DMS79 (cell line): ENCODE data around the gene RTN4.

Experiments used
- DNase-seq: peaks from one replicate; lab custom pipeline; 2025; lab: John Stamatoyannopoulos, UW

RTN4 gene

GRCh38 chr2:54969295-54969939, 80.8 kb downstream of the RTN4 start:
- peak; percentile 38 for DNase-seq

- DNase-seq = no peak
Measured at GRCh38 chr2:54968561-54969218, 81.6 kb downstream of the RTN4 start.

GRCh38 chr2:54967759-54968365, 82.4 kb downstream of the RTN4 start:
- no peak for DNase-seq

- no peak for DNase-seq
Measured at GRCh38 chr2:54967269-54967668, 83.0 kb downstream of the RTN4 start.

GRCh38 chr2:54966837-54967236, 83.4 kb downstream of the RTN4 start:
- no peak for DNase-seq

- no peak for DNase-seq
Measured at GRCh38 chr2:54966165-54966832, 84.0 kb downstream of the RTN4 start.

- DNase-seq = no peak
Measured at GRCh38 chr2:54965425-54965824, 84.8 kb downstream of the RTN4 start.

- no peak for DNase-seq
Measured at GRCh38 chr2:54964816-54965215, 85.4 kb downstream of the RTN4 start.

GRCh38 chr2:54964271-54964670, 86.0 kb downstream of the RTN4 start:
- DNase-seq = no peak

- DNase-seq = no peak
Measured at GRCh38 chr2:54963476-54963875, 86.8 kb downstream of the RTN4 start.

- no peak for DNase-seq
Measured at GRCh38 chr2:54962935-54963440, 87.3 kb downstream of the RTN4 start.

- no peak for DNase-seq
Measured at GRCh38 chr2:54962511-54962910, 87.7 kb downstream of the RTN4 start.

GRCh38 chr2:54960164-54960563, 90.1 kb downstream of the RTN4 start:
- no peak for DNase-seq

GRCh38 chr2:54958717-54959371, 91.4 kb downstream of the RTN4 start:
- DNase-seq = no peak

- DNase-seq = peak; percentile 13
Measured at GRCh38 chr2:54957321-54957999, 92.8 kb downstream of the RTN4 start.

GRCh38 chr2:54956111-54956627, 94.1 kb downstream of the RTN4 start:
- peak; percentile 74 for DNase-seq

- DNase-seq = no peak
Measured at GRCh38 chr2:54955358-54956110, 94.7 kb downstream of the RTN4 start.

- no peak for DNase-seq
Measured at GRCh38 chr2:54954705-54955357, 95.4 kb downstream of the RTN4 start.

GRCh38 chr2:54954158-54954557, 96.1 kb downstream of the RTN4 start:
- no peak for DNase-seq

- DNase-seq = no peak
Measured at GRCh38 chr2:54952978-54953456, 97.2 kb downstream of the RTN4 start.
